ENCODE data around the gene IRF7.
A peak's percentile ranks its signal among the peaks of the same experiment; 100 is the strongest.

Gene IRF7

GRCh38 chr11:571802-572185 lies 44.0 kb downstream of the IRF7 start:
- no peak for TF ChIP-seq CTCF (IDR thresholded peaks at IDR 0.05; ENCODE audit: extremely low read depth, insufficient read depth, missing control alignments)
- in situ Hi-C loops (cut with MboI; ENCODE audit: low pct_unique_long_range_greater_than_20kb, low sequenced_read_pairs, unreplicated experiment) = no loop called here
- DNase-seq (ENCODE audit: low spot score) = no peak

- in situ Hi-C loops (cut with MboI; ENCODE audit: low pct_unique_long_range_greater_than_20kb, low sequenced_read_pairs, unreplicated experiment) = no loop called here
- no peak for TF ChIP-seq CTCF (IDR thresholded peaks at IDR 0.05; ENCODE audit: extremely low read depth, insufficient read depth, missing control alignments)
- no peak for DNase-seq (ENCODE audit: low spot score)
Measured at GRCh38 chr11:569158-569885, 46.4 kb downstream of the IRF7 start.

- peak; percentile 100 for DNase-seq (ENCODE audit: low spot score)
- in situ Hi-C loops (cut with MboI; ENCODE audit: low pct_unique_long_range_greater_than_20kb, low sequenced_read_pairs, unreplicated experiment) = no loop called here
- TF ChIP-seq CTCF (IDR thresholded peaks at IDR 0.05; ENCODE audit: extremely low read depth, insufficient read depth, missing control alignments) = no peak
Measured at GRCh38 chr11:568306-569157, 47.2 kb downstream of the IRF7 start.

GRCh38 chr11:567629-568292 lies 48.0 kb downstream of the IRF7 start:
- in situ Hi-C loops (cut with MboI; ENCODE audit: low pct_unique_long_range_greater_than_20kb, low sequenced_read_pairs, unreplicated experiment) = no loop called here
- no peak for TF ChIP-seq CTCF (IDR thresholded peaks at IDR 0.05; ENCODE audit: extremely low read depth, insufficient read depth, missing control alignments)
- DNase-seq (ENCODE audit: low spot score) = no peak

GRCh38 chr11:567011-567628 lies 48.6 kb downstream of the IRF7 start:
- TF ChIP-seq CTCF (IDR thresholded peaks at IDR 0.05; ENCODE audit: extremely low read depth, insufficient read depth, missing control alignments) = no peak
- no peak for DNase-seq (ENCODE audit: low spot score)
- in situ Hi-C loops (cut with MboI; ENCODE audit: low pct_unique_long_range_greater_than_20kb, low sequenced_read_pairs, unreplicated experiment) = no loop called here

- TF ChIP-seq CTCF (IDR thresholded peaks at IDR 0.05; ENCODE audit: extremely low read depth, insufficient read depth, missing control alignments) = no peak
- in situ Hi-C loops (cut with MboI; ENCODE audit: low pct_unique_long_range_greater_than_20kb, low sequenced_read_pairs, unreplicated experiment) = no loop called here
- no peak for DNase-seq (ENCODE audit: low spot score)
Measured at GRCh38 chr11:565921-566509, 49.7 kb downstream of the IRF7 start.

All from GM13977 (cell line).